Measurements from ENCODE around the gene GDF9. TPM values are rescaled to one million over a fixed set of nuclear protein-coding genes. Genes with fewer than 3 reads are reported as not detected.

GDF9 gene
- total RNA-seq, 1 experiment from 2014 or later = 0.49 TPM

GRCh38 chr5:132866342-132867045 lies at the start of gene GDF9, which contains the start of gene UQCRQ (continued):
- TF ChIP-seq REST (IDR thresholded peaks at IDR 0.05; ENCODE audit: low read depth) (no peak), SRF (IDR thresholded peaks at IDR 0.05; ENCODE audit: low read depth) (no peak), JUND (IDR thresholded peaks at IDR 0.05) (peak; percentile 82)

GRCh38 chr5:132915681-132916080 lies 49.4 kb upstream of the GDF9 start:
- H3K79me2 ChIP-seq (ENCODE audit: insufficient read depth, low read length) = peaks cover 22% of the 10 kb centered on the region
- H3K4me1 ChIP-seq (ENCODE audit: control insufficient read depth in 1 of 2, insufficient read depth in 2 of 2, low read length in 2 of 2) = peaks cover 14 to 24% of the 10 kb centered on the region in 2 experiments
- peak; percentile 80 for ATAC-seq
- H3K27me3 ChIP-seq (ENCODE audit: insufficient read depth, low read length) = no peaks in the 10 kb centered on the region
- TF ChIP-seq ZNF274 (IDR thresholded peaks at IDR 0.05; ENCODE audit: low read depth, low read length) (no peak), CEBPB (IDR thresholded peaks at IDR 0.05; ENCODE audit: low read depth) (0 out of 2 replicates have a peak, but pooled peaks have one; percentile 25), ELF1 (IDR thresholded peaks at IDR 0.05; ENCODE audit: borderline replicate concordance, low read depth) (no peak), MAX (IDR thresholded peaks at IDR 0.05) (0 out of 2 replicates have a peak, but pooled peaks have one; percentile 0), JUND (IDR thresholded peaks at IDR 0.05) (peak; percentile 25; the same call in 1 of the 2 replicates), FOSL1 (IDR thresholded peaks at IDR 0.05; ENCODE audit: low read depth) (peak; percentile 53)
- peak overlapping the region; percentile 47 for H3K9ac ChIP-seq (ENCODE audit: low read length)
- no peaks in the 10 kb centered on the region for H3K9me3 ChIP-seq (ENCODE audit: control insufficient read depth in 1 of 2, insufficient read depth in 1 of 2, low read depth in 1 of 2, low read length in 2 of 2)
- ChIA-PET RAD21 (ENCODE audit: low non-redundant PET in 1 of 2, low total read pairs in 2 of 2, uncharacterized antibody in 2 of 2, unreplicated experiment in 2 of 2) (no interaction called here), CTCF (interaction anchor here (0.5 kb wide), 1 partner anchor 177 kb away, joined by 4 read pairs; no protein-coding TSS in a partner anchor), POLR2A (interaction anchor here (1.3 kb wide), 2 partner anchors 12 to 21 kb away, joined by 3 read pairs; no protein-coding TSS in a partner anchor)
- H3K4me2 ChIP-seq (ENCODE audit: low read length) = peak overlapping the region; percentile 63
- peaks cover 0 to 10% of the 10 kb centered on the region in 2 experiments; a peak in 1 of 4 replicates for H3K36me3 ChIP-seq (ENCODE audit: control insufficient read depth in 1 of 2, insufficient read depth in 2 of 2, low read length in 2 of 2)
- intact Hi-C loops (cut with micrococcal nuclease) = no loop called here
- peak overlapping the region in 1 of 2 experiments; percentile 17; a peak in 2 of 4 replicates for H3K4me3 ChIP-seq (replicated peaks in 1 of 2; ENCODE audit: low read depth in 1 of 2, low read length in 2 of 2)
- H4K20me1 ChIP-seq (ENCODE audit: insufficient read depth) = no peaks in the 10 kb centered on the region
- no peaks in the 10 kb centered on the region for H3K9me2 ChIP-seq (ENCODE audit: insufficient read depth)
- no peak overlapping the region for H2AFZ ChIP-seq (ENCODE audit: low read depth, low read length, poor library complexity, severe bottlenecking)
- no TSS peak for BruUV-seq (replicated peaks)
- DNase-seq (ENCODE audit: low read depth, low spot score) = peak; percentile 8
- H3K27ac ChIP-seq (ENCODE audit: low read depth, low read length) = peak overlapping the region; percentile 28; the same call in 1 of the 2 replicates

All from HCT116 (cell line).